Right lobe of liver (tissue), 4 donors: Measurements from ENCODE around the gene TBC1D5.

Source experiments
- CTCF ChIP-seq, 4 donors: fragments of 200-600 bp in 3 of 4; fragments of 450-650 bp in 1 of 4; IDR thresholded peaks; one replicate each; pipeline versions ENCODE4 v1.5.1 to v1.8.0; 2016 to 2022; ENCODE audit warnings: antibody characterized with exemption in 4 of 4, mild to moderate bottlenecking in 2 of 4
- POLR2A ChIP-seq: fragments of 450-650 bp; IDR thresholded peaks from one replicate; pipeline ENCODE4 v1.6.1; 2017; ENCODE audit warnings: antibody characterized with exemption, mild to moderate bottlenecking
- donor health status: DM: no; HTN: no; CAD: no.
- donor health status: DM: no; HTN: no; CAD: no.
- donor health status: DM: no; HTN: yes; CAD: no.

- TF ChIP-seq CTCF (IDR thresholded peaks at IDR 0.05) (no peak), POLR2A (no peak)
Observed at GRCh38 chr3:17261627-17262369, 480.6 kb downstream of the TBC1D5 start.
